NCI-H1417 (cell line): Measurements from ENCODE around the gene DIP2A.
A peak's percentile ranks its signal among the peaks of the same experiment; 100 is the strongest.

ENCODE experiments used
- DNase-seq, 3 experiments: peaks; one replicate each; lab custom pipeline; 2025; lab: John Stamatoyannopoulos, UW

Gene DIP2A

DNA sequence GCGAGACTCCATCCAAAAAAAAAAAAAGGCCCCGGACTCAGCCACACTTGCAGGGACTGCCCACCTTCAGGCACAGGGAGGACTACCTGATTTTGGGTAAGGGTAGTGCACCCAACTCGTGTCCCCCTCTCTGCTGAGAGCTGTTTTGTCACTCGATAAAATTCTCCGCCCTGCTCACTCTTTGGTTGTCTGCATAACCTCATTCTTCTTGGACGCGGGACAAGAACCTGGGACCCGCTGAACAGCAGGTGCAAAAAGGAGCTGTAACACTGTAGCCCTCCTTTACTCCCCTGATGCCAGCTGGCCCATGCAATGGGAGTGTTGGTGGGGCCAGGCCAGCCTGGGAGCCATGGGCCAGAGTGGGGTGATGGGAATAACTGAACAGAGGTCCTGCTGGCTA is 135.6 kb downstream of the DIP2A start:
- peak in 1 of 3 experiments; percentile 16 for DNase-seq

DNA sequence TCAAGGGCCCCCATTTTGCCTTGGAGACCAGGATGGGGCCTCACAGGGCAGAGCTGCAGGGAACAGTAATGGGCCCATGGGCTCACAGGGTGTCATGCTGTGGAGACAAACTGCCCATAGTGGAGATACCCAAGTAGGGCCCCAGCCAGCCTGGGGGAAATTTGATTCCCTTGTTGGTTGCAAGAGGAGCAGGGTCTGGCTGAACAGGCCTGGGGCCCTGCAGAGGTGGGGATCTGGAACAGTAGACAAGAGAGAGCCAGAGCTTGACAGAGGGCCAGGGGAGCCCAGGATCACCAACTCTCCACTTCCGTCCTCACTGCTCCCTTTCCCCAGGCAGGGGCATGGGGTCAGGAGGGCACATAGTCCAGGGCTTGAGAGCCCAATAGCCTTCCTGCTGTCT is 137.5 kb downstream of the DIP2A start:
- DNase-seq: no peak

DNA sequence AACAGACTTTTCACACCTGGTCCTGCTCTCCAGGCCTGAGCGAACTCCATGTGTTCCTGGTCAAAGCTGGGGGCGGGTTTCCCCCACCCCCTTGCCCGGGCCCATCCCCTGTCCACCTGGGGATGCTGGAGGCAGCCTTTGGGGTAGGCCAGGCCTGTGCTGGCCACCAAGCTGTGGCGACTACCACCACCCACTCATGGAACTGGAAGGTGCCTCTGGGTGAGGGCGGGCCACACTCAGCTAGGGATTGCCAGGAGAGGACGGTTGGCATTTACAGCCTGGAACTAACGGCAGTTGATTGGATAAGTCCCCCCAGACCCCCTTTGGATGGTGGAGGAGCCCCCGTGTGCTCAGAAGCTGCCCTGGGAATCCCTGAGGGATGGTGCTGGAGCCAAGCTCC is 138.3 kb downstream of the DIP2A start:
- no peak for DNase-seq

DNA sequence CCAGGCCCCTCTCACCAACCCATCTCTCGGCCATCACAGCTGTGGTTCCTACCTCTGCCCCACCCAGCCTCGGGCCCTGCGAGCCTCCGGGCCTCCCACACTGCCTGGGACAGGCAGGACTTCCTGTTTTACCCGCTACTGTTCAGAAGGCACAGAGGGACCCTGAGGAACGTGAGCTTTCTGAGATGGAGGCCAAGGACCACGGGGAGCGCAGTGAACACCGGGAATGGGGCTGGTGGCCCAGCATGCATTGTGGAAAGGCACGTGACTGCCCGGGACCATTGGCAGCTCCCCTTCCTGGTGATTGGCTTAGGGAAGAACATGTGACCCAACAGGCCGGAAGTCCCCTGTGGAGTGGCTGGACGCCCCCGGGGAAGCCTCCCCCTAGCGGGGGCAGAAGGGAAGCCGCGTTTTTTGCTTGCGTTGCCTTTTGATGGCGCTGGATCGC is 139.2 kb downstream of the DIP2A start:
- no peak for DNase-seq

DNA sequence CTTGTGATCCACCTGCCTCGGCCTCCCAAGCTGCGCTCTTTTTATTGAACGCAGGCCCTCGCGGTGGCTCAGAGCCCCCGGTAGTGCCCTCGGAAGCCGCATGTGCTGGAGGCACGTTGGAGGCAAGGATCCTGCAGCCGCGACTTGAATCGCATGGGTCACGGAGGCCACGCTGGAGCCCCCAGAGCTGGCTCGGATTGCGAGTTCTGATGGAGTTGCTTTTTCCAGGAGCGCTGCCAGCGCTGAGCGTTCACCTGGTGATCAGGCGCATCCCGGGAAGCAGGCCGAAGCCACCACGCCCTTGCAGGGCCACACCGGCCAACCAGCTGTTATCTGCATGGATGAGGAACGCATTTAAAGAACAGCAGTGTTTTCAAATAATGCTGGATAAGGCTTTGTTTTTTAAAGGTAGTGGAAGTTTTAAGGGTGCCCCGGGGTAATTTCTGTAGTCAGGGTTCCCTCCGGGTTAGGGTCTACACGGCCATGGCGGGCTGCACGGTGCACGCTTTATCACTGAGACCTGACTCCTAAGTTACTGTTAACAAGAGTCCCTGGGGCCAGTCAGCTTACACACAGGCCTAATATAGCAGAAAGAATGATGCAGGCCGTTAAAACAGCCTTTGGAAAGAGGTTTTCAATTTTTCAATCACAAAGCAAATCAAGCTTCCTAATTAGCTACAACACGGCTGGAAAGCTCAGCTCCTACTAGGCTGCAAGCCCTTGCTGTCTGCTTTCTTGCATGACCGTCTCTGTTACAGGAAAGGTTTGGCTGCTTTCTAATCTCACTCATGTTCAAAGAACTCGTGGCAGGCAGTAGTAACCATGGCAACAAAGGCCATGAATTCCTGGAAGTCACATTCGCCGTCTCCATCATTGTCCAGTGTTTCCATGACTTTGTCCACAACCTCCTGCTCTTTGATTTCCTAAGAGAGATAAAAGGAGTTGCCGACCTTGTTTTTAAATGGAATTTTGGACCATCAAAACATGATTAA is 140.2 kb downstream of the DIP2A start:
- peak in 2 of 3 experiments; percentile 21 to 68 for DNase-seq

DNA sequence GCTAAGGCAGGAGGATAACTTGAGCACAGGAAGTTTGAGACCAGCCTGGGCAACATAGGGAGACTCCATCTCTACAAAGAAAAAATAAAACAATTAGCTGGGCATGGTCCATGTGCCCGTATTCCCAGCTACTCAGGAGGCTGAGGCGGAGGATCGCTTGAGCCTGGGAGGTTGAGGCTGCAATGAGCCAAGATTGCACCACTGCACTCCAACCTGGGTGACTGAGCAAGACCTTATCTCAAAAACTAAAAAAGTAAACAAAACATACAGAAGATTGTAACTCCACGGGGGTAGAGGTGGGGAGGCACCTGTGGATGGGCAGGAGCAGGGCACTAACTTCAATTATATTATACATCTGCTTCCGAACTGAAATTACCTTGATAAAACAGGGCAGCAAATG is 141.6 kb downstream of the DIP2A start:
- DNase-seq: no peak

DNA sequence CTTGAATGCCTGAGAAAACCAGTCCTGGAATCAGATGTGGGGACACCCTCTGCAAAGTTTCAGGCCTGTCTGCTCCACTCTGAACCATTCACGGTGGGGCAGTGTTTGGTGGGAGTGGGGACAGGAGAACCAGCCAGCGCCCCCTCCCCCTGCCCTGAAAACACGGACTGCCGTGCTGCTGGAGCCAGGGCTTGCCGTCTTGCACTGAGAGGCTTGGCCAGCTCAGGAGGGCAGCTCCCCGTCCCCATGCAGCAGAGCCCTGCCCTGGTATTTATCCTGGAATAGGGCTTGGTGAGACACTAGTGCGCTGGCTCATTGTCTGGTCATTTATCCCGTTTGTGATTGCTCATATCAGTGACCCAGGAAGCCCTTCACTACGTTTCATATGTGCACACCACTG is 142.3 kb downstream of the DIP2A start:
- no peak for DNase-seq

DNA sequence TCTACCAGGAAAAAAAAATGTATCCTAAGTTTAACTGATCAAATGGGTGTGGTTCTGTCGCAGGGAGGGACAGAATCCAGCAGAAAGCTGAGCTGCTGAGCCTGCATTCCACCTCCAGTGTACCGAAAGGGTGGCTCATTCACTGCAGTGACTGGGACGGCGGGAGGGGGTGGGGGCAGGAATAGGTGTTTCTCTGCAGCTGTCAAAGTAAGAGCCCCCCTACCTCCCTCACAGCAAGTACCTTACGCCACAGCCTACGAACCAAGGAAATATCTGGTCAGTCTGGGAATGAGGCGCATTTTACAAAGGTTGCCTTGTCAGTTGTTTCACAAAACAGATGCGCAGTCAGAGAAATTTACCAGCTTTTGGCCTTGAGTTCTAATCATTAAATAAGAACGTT is 144.5 kb downstream of the DIP2A start:
- no peak for DNase-seq

DNA sequence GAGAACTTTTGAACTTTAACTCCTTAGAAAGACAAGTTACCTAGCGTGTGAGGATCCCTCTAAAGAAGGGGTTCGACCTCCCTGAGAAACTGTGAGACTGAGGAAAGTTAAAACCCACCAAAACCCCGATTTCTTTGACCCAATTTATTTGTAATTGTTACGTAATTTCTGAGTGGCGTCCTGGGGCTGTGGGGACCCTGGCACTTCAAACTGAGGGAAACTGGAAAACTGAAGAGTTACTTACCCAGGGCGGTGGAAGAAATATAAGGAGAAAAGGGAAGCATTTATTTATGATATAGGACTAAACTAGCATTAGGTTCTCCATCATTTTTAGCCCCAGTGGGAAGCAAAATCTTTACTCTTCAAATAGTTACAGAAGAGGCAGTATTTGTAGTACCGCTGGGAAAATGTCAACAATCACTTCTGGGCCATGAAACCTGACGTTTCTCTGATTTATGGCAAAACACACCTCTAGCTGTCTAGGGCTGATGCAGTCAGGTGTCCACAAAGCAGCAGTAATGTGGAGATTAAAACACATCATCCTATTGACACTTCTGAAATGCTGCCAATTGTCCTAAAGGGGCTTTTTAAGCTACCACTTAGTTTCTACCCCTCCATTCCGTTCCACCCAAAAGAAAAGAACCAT is 145.8 kb downstream of the DIP2A start:
- DNase-seq: peak; percentile 51 to 84 (median 74)

DNA sequence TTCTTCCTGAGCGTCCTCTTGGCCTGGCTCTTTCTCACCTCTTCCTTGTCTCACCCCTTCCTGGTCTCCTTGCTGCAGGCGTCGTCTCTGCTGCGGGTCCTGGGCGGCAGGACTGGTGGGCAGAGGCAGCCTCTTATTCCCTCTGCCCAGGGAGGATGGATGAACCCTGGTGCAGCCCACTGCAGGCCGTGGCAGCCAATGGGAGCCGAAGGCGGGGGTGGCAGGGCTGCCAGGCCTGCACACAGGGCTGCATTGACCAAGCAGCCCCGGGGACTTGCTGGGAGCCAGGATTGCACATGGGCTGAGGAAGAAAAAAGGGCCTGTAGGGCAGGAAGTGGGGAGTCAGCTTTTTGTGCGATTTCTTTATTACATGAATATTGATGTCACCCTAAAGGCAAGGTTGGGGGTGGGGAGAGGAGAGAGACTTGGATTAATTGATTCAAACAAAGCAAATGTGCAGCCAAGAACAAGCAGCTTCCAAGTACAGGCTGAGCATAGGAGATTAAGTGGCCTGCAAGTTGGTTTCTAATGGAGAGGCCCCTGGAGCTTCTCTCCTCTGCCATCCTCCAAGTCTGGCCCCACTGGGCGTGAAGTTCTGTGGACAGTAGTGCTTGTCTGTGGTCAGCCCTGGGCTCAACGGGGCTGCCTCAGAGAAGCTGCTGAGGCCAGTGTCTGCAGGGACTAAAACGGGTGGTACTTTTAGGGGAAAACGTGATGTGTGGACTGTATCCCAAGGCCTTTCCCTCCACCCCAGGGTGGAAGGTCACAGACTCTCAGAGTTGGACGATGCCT is 146.5 kb downstream of the DIP2A start, which contains the start of gene S100B:
Gene S100B (minus strand): TSS at position 108 of the 792 bp plus-strand sequence. CDS start 2,667 bp downstream, outside the sequence.
- peak in 2 of 3 experiments; percentile 74 to 84 for DNase-seq

DNA sequence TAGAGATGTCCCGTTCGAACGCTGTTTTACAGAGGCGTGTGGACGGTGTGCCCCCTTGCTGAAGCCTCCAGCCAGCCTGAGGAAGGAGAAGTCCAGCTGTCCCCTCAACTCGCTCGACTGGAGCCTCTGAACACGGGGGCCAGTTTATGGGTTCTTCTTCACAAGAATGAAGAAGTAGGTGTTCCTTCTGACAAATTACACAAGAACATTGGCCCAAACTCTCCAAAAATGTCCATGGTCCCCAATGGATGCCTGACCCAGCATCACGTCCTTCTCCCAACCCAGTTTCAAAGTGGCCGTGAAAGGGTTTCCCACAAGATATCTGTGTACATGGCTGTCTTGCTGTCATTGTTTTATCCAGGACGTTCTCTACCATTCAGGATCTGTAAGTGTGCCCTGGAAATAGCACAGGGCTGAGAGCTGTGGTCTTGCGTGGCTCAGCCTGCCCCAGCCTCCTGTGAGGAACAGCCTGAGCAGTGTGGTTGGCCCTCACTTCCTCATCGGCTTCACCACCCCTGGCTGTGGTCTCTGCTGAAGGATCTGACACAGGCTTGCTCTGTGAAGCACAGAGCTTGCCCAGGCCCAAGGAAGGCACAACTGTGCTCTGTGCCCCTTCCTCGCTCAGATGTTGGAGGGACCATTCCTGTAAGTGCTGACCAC is 147.2 kb downstream of the DIP2A start:
- no peak for DNase-seq

DNA sequence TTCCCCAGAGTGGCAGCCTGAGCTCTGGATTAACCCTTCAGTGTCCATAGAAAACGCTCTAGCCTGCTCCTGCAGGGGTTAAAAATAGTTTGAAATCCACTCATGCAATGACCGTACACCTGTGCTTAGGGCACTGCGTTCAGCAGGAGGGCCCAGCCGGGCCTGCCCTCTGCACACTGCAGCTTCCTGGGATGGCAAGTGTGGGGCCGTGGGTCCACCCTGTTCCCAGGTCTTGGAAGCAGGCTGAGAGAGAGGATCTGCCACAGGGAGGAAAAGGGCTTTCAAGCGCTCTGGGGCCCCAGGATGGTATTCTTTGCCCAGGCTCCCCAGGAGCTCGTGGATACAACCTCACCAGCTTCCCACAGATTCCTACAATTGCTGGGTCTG is 147.7 kb downstream of the DIP2A start:
- no peak for DNase-seq

DNA sequence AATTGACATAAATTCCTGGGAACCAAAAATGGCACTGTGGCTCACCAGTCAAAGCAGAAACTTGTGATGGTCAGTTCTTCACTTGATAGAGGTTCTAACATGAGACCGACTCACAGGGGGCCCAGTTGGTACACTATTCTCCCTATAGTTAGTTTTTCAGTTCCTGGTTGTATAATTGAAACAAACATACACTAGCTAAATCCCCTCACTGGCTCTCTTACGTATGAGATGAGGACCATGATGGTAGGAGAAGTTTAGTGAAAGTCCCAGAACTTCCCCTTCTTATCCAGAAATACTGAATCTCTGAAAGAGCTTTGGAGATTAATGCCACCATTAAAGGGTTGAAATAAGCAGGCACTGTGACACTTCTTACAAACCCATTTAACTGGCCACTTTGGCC is 148.9 kb downstream of the DIP2A start:
- no peak for DNase-seq

DNA sequence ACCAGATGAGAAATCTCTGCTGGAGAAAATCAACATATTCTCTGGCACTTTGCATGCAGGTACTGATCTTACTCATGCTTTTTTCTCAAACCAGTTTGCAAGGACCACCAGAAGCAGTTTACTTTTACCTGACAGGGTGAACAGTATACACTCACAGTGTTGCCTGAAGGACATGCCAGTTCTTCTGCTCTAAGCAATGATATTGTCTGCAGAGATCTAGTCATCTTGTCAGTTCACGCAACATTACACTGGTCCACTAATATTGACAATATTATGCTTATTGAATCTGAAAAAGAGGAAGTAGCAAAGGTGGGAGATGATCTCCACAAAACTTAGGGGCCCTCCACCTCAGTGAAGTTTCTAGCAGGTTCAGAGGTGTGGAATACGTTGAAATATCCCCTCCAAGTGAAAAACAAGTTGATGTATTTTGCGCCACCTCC is 150.0 kb downstream of the DIP2A start:
- DNase-seq: no peak

DNA sequence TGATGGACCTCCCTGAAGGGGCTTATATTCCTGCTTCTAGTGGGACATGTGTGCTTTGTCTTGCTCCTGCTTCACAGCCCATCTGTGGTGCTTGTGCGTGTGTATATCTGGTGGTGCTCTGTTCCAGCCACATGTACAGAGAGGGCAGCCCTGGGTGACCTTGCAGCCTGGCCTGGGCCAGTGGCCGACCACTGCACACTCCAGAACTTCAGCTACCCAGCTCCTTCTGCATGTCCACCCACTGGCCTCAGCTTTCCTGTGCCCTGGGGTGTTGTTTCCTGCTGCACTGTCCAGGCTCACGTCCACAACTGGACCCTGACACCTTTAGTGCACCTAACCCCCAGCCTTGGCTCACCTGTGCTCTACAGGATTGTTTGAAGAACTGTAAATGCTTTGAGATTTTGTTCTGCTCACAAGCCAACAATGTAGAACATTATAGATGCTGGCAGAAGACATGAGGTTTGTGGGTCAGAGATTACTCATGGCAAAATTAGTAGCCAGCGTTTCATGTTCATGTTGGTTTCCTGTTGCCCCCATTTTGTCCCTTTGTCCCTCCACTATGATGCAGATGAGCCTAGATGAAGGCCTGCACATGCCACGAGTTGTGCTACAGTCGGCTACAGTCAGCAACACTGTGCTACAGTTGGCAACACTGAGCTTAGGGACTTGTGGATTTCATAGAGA is 151.5 kb downstream of the DIP2A start:
- no peak for DNase-seq

DNA sequence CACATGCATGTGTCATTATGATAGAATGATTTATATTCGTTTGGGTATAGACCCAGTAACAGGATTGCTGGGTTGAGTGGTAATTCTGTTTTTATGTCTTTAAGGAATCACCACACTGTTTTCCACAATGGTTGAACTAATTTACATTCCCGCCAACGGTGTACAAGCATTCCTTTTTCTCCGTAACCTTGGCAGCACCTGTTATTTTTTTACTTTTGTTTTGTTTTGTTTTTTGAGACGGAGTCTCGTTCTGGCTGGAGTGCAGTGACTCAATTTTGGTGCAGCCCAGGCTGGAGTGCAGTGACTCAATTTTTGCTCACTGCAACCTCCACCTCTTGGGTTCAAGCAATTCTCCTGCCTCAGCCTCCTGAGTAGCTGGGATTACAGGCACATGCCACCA is 154.7 kb downstream of the DIP2A start:
- no peak for DNase-seq

DNA sequence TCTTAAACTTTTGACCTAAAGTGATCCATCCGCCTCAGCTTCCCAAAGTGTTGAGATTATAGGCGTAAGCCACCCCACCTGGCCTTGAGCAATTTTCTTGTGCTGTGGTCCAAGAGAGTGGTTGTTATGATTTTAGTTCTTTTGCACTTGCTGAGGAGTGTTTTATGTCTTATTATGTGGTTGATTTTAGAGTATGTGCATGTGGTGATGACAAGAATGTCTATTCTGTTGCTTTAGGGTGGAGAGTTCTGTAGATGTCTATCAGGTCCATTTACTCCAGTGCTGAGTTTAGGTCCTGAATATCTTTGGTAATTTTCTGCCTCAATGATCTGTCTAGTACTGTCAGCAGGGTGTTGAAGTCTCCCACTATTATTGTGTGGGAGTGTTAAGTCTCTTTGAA is 157.4 kb downstream of the DIP2A start:
- no peak for DNase-seq

DNA sequence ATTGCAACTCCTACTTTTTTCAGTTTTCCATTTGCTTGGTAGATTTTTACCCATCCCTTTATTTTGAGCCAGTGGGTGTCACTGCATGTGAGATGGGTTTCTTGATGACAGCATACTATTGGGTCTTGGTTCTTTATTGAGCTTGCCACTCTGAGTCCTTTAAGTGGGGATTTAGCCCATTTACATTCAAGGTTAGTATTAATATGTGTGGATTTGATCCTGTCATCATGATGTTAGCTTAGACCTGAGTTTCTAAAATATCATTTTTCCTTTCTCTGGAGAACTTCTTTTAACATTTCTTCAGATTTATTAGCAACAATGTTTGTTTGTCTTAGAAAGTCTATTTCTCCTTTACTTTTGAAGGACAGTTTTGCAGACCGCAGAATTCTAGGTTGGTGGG is 158.0 kb downstream of the DIP2A start:
- DNase-seq: no peak

DNA sequence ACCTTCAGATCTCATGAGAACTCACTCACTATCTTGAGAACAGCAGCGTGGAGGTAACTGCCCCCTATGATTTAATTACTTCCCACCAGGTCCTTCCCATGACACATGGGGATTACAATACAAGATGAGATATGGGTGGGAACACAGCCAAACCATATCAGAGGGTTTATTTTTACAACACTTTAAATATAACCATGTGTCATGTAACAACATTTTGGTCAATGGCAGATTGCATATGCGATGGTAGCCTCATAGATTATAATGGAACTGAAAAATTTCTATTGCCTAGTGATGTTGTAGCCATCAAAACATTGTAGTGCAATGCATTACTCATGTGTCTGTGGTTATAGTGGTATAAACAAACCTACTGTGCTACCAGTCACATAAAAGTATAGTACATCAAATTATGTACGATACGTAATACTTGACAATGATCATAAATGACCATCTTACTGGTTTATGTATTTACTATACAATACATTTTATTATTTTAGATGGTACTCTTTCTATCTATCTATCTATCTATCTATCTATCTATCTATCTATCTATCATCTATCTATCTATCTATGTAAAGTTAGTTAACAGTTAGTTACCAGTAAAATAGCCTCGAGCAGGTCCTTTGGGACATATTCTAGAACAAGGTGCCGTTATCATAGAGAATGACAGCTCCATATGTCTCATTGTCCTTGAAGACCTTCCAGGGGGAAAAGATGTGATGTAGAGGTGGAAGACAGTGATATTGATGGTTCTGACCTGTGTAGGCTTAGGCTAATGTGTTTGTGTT is 158.8 kb downstream of the DIP2A start:
- DNase-seq: no peak

DNA sequence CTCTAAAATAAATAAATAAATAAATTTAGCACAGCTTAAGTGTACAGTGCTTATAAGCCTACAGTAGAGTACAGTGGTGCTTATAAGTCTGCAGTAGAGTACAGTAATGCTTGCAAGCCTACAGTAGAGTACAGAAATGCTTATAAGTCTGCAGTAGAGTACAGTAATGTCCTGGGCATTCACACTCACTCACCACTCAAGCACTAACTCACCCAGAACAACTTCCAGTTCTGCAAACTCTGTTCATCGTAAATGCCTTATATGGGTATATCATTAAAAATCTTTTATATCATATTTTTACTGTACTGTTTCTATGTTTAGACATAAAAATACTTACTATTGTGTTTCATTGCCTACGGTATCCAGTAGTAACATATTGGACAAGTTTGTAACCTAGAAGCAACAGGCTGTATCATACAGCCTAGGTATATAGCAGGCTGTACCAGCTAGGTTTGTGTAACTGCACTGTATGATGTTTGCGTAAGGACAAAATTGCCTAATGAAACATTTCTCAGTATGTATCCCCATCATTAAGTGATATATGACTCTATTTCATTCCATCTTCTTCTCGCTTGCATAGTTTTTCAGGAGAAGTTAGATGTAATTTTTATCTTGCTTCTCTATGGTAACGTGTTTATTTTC is 160.2 kb downstream of the DIP2A start:
- no peak for DNase-seq
